ENCODE data around the gene SERPIND1. TPM values are rescaled to one million over a fixed set of nuclear protein-coding genes. Genes with fewer than 3 reads are reported as not detected.

Gene SERPIND1
- total RNA-seq, 1 donor from 2014 or later, result not detected

GRCh38 chr22:20771918-20772625, 1.8 kb upstream of the SERPIND1 start:
- DNase-seq (ENCODE audit: low read depth), result no peak

DNA sequence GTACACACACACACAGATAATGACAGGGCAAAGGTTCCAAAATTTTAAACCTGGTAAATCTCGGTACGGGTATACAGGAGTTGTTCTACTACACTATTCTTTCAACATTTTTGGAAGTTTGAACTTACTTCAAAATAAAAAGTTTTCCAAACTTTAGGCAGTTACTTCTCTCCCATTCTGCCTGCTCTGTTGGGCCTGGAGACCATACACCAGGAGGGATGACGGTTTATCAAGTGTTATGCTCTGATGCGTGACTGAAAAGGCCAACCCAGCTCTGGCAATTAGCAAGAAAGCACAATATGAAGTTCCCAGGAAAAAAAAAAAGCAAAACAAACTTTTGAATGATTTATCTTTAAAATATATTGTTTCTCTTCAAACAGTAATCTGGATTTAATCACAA, 969 bp downstream of the SERPIND1 start:
- DNase-seq (ENCODE audit: low read depth), result no peak

DNA sequence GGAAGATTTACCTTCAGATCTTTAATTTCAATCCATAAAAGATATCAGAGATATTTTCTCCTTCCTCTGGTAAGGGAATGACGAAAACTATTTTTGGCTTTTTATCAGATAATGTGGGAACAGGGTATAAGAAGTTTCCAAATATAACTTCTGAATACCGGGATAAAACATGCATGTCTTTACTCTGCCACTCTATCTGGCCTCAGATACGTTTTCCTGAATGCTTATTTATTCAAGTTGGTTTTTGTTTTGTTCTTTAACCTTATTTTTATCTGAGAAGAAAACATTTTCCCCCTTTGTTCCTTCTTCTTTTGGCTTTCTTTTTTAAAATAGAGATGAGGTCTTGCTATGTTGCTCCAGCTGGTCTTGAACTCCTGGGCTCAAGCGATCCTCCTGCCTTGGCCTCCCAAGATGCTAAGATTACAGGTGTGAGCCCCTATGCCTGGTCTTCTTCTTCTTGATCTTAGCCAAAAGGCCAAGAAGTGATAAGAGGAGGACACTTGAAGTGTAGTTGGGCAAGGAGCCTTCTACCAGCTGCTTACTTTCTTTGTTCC, 1.5 kb downstream of the SERPIND1 start:
- no peak for DNase-seq (ENCODE audit: low read depth)

DNA sequence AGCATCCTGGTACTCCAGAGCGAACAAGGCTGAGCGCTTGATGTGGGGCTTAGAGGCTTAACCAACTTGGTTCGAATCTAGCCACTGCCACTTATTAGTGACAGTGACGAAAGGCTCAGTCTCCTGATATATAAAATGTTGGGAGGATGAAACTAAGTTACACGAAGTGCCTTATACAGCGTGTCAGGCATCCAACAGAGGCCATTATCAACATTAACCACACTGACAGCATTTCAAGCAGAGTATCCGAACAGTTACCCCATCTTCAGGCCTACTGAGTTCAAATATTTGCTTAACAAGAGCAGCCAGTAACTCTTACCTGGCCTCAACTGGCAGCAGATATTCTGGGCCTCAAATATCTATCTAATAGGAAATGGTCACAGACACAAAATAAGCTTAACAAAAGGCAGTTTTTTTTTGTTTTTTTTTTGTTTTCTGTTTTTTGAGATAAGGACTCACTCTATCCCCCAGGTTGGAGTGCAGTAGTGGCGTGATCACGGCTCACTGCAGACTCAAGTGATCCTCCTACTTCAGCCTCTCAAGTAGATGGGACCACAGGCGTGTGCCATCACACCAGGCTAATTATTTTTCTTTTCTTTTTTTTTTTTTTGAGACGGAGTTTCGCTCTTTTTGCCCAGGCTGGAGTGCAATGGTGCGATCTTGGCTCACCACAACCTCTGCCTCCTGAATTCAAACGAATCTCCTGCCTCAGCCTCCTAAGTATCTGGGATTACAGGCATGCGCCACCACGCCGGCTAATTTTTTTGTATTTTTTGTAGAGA, 2.9 kb downstream of the SERPIND1 start:
- no peak for DNase-seq (ENCODE audit: low read depth)

DNA sequence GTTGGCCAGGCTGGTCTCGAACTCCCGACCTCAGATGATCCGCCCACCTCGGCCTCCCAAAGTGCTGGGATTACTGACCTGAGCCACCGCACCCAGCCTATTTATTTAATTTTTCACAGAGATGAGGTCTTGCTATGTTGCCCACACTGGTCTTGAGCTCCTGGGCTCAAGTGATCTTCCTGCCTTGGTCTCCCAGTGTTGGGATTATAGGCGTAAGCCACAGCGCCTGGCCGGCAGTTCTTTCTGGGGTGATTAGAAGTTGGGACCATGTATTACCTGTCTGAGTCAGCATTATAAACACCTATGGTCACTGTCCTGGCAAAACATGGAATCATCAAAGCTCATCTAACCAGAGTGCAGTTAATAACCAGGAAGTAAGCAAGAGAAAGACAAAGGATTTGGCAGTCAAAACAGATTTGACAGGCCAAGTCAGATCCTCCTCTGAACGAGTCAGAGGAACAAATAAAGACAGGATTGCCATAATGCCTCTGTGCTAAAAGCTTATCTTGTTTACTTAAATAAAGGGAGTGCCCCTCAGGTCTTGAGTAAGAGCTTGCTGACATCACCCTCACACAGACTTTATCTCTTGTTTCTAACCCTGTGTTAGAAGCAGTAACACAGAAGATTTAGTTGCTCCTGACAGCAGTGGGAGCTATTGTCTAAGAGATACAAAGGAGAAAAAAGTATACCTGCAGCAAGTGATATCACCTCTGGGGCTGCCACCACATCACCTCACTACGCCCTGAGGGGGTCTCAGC, 3.7 kb downstream of the SERPIND1 start:
- DNase-seq (ENCODE audit: low read depth), result peak; percentile 49

DNA sequence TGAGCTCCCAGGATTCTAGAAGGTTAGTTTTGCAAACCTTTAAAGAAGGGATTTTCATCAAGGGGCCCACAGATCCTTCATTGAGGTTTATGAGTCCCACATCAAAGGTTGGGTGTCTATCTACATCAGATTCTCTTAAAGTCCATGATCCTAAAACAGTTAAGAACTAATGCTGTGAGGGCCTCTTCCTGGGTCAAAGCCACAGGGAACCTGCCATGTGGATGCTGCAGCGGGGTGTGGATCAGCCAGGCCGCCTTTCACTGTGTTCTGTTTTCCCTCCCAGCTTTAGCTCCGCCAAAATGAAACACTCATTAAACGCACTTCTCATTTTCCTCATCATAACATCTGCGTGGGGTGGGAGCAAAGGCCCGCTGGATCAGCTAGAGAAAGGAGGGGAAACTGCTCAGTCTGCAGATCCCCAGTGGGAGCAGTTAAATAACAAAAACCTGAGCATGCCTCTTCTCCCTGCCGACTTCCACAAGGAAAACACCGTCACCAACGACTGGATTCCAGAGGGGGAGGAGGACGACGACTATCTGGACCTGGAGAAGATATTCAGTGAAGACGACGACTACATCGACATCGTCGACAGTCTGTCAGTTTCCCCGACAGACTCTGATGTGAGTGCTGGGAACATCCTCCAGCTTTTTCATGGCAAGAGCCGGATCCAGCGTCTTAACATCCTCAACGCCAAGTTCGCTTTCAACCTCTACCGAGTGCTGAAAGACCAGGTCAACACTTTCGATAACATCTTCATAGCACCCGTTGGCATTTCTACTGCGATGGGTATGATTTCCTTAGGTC, 5.3 kb downstream of the SERPIND1 start:
- DNase-seq (ENCODE audit: low read depth), result no peak

DNA sequence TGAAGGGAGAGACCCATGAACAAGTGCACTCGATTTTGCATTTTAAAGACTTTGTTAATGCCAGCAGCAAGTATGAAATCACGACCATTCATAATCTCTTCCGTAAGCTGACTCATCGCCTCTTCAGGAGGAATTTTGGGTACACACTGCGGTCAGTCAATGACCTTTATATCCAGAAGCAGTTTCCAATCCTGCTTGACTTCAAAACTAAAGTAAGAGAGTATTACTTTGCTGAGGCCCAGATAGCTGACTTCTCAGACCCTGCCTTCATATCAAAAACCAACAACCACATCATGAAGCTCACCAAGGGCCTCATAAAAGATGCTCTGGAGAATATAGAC, 5.9 kb downstream of the SERPIND1 start:
- no peak for DNase-seq (ENCODE audit: low read depth)

GRCh38 chr22:20781272-20781990, 7.5 kb downstream of the SERPIND1 start:
- DNase-seq (ENCODE audit: low read depth), result no peak

- DNase-seq (ENCODE audit: low read depth), result no peak
These were observed 8.2 kb downstream of the SERPIND1 start for GRCh38 chr22:20782083-20782482.

DNA sequence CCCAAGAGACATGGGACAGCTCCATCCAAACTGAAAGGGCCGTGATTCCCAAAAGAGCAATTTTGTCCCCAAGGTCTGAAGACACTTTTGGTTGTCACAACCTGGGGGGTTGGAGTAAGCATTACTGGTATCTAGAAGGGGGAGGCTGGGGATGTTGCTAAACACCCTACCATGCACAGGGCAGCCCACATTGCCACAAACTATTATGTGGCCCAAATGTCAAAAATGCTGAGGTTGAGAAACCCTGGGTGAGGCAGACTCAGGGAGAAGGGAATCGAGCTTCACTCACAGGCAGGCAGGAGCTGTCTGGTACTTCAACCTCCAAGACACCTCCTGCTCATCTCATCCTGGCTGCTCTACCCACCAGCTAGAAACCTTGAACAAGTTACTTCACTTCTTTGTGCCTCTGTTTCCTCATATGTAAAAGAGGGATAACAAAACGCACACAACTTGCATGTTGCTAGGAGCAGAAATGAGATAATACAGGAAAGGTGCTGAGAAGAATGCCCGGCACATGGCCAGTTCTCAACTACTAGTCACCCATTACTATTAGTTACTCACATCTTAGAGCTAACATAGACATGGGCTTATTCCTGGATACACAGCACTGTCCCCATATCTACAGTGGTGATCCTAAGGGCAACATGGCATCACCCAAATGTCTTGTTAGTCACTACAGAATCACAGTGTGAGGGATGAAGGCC, 8.8 kb downstream of the SERPIND1 start:
- DNase-seq (ENCODE audit: low read depth), result no peak

DNA sequence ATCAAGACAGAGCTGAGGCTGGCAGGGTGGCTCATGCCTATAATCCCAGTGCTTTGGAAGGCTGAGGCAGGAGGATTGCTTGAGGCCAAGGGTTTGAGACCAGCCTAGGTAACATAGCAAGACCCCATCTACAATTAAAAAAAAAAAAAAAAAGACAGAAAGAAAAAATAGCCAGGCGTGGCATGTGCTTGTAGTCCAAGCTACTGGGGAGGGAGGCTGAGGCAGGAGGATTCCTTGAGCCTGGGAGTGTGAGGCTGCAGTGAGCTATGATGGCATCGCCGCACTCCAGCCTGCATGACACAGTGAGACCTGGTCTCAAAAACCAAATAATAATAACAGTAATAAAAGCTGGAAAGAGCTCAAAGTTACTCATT, 9.4 kb downstream of the SERPIND1 start:
- no peak for DNase-seq (ENCODE audit: low read depth)

DNA sequence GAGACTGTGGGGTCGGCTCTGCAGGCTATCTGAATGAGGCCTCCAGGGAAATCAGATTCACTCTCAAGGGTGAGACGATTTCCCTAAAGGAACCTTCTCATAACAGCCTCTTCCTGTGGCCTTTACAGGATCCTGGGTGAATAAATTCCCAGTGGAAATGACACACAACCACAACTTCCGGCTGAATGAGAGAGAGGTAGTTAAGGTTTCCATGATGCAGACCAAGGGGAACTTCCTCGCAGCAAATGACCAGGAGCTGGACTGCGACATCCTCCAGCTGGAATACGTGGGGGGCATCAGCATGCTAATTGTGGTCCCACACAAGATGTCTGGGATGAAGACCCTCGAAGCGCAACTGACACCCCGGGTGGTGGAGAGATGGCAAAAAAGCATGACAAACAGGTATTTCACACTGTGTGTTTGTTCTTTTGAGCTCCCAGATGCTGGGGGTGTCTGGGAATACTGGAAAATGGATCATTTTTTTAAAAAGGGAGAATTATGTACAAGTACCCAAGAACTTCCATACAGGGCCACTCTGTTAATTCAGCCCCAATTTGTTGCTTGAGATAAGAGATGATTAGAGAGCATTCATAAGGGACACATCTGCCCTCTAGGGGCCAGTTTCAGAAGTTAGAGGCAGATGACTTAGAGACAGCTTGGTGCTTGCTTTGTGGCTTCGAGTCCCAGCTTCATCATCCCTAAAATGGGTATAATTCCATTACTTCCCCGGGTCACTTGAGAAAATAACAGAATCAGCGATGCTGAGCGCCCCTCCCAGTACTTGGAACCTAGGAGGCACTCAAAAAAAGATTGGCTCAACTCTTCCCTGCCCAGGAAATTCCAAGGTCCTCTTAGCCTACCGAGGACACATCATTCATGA, 10.2 kb downstream of the SERPIND1 start:
- DNase-seq (ENCODE audit: low read depth), result peak; percentile 55

DNA sequence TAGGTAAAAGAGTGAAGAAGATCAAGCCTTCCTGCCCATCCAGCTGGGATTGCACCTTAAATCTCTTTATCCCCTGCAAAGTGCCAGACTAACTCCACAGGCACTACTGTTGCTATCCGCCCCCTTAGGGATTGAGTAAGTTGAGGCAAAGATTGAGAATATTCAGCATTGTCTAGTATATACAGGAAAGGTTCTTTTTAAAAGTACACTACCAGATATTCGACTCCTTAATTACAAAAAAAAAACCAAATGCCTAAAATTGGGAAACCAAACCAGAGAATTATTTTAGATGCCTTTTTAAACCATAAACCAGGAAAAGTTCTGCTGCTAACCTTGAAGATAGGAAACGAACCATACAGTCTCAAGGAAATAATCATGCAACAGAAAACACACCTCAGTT, 11.5 kb downstream of the SERPIND1 start:
- DNase-seq (ENCODE audit: low read depth), result no peak

- DNase-seq (ENCODE audit: low read depth), result no peak
These were observed 12.1 kb downstream of the SERPIND1 start for GRCh38 chr22:20786048-20786447.

GRCh38 chr22:20786536-20786979, 12.6 kb downstream of the SERPIND1 start:
- DNase-seq (ENCODE audit: low read depth), result no peak

DNA sequence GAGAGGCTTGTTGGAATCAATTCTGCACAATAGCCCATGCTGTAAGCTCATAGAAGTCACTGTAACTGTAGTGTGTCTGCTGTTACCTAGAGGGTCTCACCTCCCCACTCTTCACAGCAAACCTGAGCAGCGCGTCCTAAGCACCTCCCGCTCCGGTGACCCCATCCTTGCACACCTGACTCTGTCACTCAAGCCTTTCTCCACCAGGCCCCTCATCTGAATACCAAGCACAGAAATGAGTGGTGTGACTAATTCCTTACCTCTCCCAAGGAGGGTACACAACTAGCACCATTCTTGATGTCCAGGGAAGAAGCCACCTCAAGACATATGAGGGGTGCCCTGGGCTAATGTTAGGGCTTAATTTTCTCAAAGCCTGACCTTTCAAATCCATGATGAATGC, 13.3 kb downstream of the SERPIND1 start:
- no peak for DNase-seq (ENCODE audit: low read depth)

DNA sequence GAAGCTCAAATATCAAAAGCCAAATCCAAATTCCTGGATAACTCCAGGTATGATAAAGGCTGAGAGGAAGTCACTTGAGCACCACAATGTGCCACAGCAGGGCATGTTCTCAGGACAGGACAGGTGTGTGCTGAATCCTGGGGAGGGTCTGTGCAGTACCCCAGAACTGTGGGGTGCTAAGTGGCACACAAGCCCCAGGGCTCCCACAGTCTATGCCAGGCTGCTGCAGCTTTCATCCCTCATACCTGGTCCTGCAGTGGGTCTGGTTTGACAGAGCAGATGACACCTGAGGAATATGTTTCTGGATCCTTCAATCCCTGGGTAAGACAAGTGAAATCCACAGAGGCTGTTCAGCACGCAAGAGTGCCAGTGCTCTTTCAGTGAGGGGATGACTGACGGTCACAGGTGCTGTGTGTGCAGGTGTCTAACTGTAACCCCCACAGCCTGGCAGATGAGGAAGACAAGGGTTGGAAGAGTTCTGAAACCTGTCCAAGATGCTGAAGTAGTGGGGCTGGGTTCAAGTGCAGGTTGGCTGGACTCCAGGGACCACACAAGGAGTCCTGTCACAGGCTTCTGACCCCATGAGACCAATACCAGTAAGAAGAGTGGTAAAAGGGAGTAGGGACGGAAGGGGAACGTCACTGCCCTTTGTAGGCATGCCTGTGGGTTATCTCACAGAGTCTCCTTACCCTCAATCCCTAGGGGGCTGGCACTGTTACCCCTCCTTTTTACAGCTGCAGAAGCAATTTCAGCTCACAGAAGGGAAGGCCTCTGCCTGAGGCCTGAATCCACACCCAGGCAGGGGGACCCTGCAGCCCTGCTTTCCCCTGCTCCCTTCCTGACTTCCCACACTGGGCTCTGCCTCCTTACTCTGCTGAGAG, 14.1 kb downstream of the SERPIND1 start:
- no peak for DNase-seq (ENCODE audit: low read depth)

DNA sequence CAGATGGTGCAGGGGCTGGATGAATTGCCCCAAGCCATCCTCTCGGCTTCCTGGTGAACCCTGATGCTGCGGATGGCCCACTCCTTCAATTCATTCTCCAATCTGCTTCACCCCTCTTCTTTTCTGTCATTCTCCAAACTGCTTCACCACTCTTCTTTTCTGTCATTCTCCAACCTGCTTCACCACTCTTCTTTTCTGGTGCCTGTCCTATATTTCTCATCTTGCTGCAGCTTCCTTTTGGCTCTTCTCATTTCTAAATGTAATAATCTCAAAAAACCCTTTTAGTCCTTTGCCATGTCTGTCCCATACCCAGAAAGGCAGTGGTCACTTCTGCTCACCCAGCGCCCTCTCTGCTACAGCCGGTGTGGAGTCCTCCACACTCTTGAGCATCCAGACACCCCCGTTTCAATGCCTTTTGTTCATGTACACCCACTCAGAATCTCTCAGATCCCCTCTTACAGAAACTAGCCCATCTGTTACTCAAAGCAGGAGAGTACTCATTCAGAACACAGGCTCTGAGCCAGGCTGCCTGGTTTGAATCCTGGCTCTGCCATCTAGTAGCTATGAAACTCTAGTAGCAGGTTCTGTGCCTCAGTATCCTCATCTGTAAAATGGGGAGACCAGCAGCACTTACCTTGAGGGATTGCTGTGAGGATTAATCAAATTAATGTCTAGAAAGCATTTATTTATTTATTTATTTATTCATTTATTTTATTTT, 14.9 kb downstream of the SERPIND1 start:
- no peak for DNase-seq (ENCODE audit: low read depth)
